GM21381 (cell line): ENCODE data around the gene MYO10.
"Not testable (repeated sequence)": the region's sequence is repeated elsewhere in the genome, so short reads cannot be mapped to it uniquely, and the experiment has no call there.

ENCODE experiments used
- ATAC-seq: cut with Tn5 transposase; IDR thresholded peaks from one replicate; pipeline ENCODE4 v1.9.1; 2021; ENCODE audit warnings: mild to moderate bottlenecking, moderate library complexity; ENCODE audit not compliant: unreplicated experiment

Gene MYO10

GRCh38 chr5:16866273-16866672 is 69.8 kb downstream of the MYO10 start:
- no peak for ATAC-seq

GRCh38 chr5:16865151-16865550 is 70.9 kb downstream of the MYO10 start:
- ATAC-seq: no peak

GRCh38 chr5:16864631-16865131 is 71.4 kb downstream of the MYO10 start:
- ATAC-seq: no peak

GRCh38 chr5:16863469-16863946 is 72.6 kb downstream of the MYO10 start:
- no peak for ATAC-seq

- ATAC-seq: no peak
Observed at GRCh38 chr5:16862777-16863176, 73.3 kb downstream of the MYO10 start.

- ATAC-seq: no peak
Observed at GRCh38 chr5:16859346-16859745, 76.7 kb downstream of the MYO10 start.

GRCh38 chr5:16858151-16858550 is 77.9 kb downstream of the MYO10 start:
- no peak for ATAC-seq

- ATAC-seq: no peak
Observed at GRCh38 chr5:16857635-16858034, 78.5 kb downstream of the MYO10 start.

GRCh38 chr5:16856531-16856930 is 79.6 kb downstream of the MYO10 start:
- no peak for ATAC-seq

GRCh38 chr5:16855898-16856297 is 80.2 kb downstream of the MYO10 start:
- no peak for ATAC-seq

GRCh38 chr5:16855485-16855884 is 80.6 kb downstream of the MYO10 start:
- no peak for ATAC-seq

GRCh38 chr5:16854351-16854750 is 81.7 kb downstream of the MYO10 start:
- ATAC-seq: no peak

GRCh38 chr5:16853518-16853917 is 82.6 kb downstream of the MYO10 start:
- no peak for ATAC-seq

- no peak for ATAC-seq
Observed at GRCh38 chr5:16852251-16853005, 83.7 kb downstream of the MYO10 start.

GRCh38 chr5:16849775-16850174 is 86.3 kb downstream of the MYO10 start:
- no peak for ATAC-seq

GRCh38 chr5:16849181-16849580 is 86.9 kb downstream of the MYO10 start:
- ATAC-seq: no peak

- no peak for ATAC-seq
Observed at GRCh38 chr5:16844952-16845351, 91.1 kb downstream of the MYO10 start.

GRCh38 chr5:16842896-16843295 is 93.2 kb downstream of the MYO10 start:
- no peak for ATAC-seq

GRCh38 chr5:16841416-16841815 is 94.7 kb downstream of the MYO10 start:
- no peak for ATAC-seq

- no peak for ATAC-seq
Observed at GRCh38 chr5:16837305-16837704, 98.8 kb downstream of the MYO10 start.

GRCh38 chr5:16834029-16834428 is 102.1 kb downstream of the MYO10 start:
- no peak for ATAC-seq

- ATAC-seq: not testable (repeated sequence)
Observed at GRCh38 chr5:16831326-16831725, 104.8 kb downstream of the MYO10 start.

GRCh38 chr5:16827755-16828154 is 108.3 kb downstream of the MYO10 start:
- no peak for ATAC-seq
